Bronchial epithelial cell (primary cell): ENCODE measurements around the gene INS. TPM values are rescaled to one million over a fixed set of nuclear protein-coding genes. Genes with fewer than 3 reads are reported as not detected.
"Not testable (repeated sequence)": the region's sequence is repeated elsewhere in the genome, so short reads cannot be mapped to it uniquely, and the experiment has no call there.

Source experiments
- DNase-seq: peaks from one replicate; pipeline ENCODE4 v3.0.0-alpha.2; 2010; ENCODE audit warnings: low read depth
- FAIRE-seq: peaks from 2 replicates; lab custom pipeline; 2011; peaks lifted over from hg19 to GRCh38; lab: Jason Lieb, UNC
- H3K27me3 ChIP-seq: 2 replicates; pipeline ENCODE4 v1.5.1; 2011; ENCODE audit warnings: low read length; ENCODE audit not compliant: control insufficient read depth, insufficient read depth
- H3K36me3 ChIP-seq: 2 replicates; pipeline ENCODE4 v1.5.1; 2011; ENCODE audit warnings: low read length; ENCODE audit not compliant: control insufficient read depth, insufficient read depth
- H3K4me3 ChIP-seq: 2 replicates; pipeline ENCODE4 v1.5.1; 2011; ENCODE audit warnings: mild to moderate bottlenecking, low read depth, low read length, control low read depth
- total RNA-seq: library from RNA; depleted of rRNA; stranded (reverse); fragments of >200 nt; gene quantifications from 2 replicates; pipeline ENCODE4 v1.2.1, GENCODE V29; 2014
- TF ChIP-seq, protein P1 (sequence below): IDR thresholded peaks from 2 replicates; pipeline ENCODE4 v1.5.1; 2011; ENCODE audit warnings: mild to moderate bottlenecking, moderate library complexity, low read length, control low read depth, inconsistent platforms; ENCODE audit not compliant: insufficient read depth, severe bottlenecking

Gene INS
- total RNA-seq, 1 donor from 2014 or later = not detected

DNA sequence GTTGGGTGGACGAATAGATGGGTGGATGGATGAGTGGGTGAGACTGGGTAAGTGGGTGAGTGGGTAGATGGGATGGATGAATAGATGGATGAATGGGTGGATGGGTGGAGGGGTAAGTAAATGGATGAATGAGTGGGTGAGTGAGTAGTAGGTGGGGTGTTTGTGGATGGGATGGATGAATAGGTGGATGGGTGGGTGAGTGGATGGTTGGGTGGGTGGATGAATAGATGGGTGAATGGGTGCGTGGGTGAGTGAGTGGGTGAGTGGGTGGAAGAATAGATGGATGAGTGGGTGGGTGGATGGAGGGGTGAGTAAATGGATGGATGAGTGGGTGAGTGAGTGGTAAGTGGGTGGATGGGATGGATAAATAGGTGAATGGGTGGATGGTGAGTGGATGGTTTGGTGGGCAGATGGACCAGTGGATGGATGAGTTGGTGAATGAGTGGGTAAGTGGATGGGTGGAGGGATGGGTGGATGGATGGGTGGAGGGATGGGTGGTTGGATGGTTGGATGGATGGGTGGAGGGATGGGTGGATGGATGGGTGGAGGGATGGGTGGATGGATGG lies 34.4 kb downstream of the INS start:
- FAIRE-seq (no peak), DNase-seq (no peak)
- H3K27me3 ChIP-seq = peaks cover 6% of the 10 kb centered on the region
- TF ChIP-seq, protein P1, sequence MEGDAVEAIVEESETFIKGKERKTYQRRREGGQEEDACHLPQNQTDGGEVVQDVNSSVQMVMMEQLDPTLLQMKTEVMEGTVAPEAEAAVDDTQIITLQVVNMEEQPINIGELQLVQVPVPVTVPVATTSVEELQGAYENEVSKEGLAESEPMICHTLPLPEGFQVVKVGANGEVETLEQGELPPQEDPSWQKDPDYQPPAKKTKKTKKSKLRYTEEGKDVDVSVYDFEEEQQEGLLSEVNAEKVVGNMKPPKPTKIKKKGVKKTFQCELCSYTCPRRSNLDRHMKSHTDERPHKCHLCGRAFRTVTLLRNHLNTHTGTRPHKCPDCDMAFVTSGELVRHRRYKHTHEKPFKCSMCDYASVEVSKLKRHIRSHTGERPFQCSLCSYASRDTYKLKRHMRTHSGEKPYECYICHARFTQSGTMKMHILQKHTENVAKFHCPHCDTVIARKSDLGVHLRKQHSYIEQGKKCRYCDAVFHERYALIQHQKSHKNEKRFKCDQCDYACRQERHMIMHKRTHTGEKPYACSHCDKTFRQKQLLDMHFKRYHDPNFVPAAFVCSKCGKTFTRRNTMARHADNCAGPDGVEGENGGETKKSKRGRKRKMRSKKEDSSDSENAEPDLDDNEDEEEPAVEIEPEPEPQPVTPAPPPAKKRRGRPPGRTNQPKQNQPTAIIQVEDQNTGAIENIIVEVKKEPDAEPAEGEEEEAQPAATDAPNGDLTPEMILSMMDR = no peak
- no peaks in the 10 kb centered on the region for H3K36me3 ChIP-seq
- no peak overlapping the region for H3K4me3 ChIP-seq

DNA sequence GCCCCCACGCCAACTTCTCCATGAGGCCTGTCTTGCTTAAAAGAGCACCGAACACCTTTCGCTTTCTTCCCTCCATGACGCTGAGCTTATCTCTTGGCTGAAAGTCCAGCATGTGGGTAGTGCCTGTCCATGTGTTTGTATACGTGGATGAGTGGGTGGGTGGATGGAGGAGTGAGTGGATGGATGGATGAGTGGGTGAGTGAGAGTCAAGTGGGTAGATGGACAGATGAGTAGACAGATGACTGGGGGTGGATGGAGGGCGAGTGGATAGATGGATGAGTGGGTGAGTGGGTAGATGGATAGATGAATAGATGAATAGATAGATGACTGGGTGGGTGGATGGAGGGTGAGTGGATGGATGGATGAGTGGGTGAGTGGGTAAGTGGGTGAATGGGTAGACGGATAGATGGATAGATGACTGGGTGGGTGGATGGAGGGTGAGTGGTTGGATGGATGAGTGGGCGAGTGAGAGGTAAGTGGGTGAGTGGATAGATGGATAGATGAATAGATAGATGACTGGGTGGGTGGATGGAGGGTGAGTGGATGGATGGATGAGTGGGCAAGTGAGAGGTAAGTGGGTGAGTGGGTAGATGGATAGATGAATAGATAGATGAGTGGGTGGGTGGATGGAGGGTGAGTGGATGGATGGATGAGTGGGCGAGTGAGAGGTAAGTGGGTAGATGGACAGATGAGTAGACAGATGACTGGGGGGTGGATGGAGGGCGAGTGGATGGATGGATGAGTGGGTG lies 36.1 kb downstream of the INS start:
- H3K4me3 ChIP-seq, H3K36me3 ChIP-seq, DNase-seq: not testable (repeated sequence)
- peak; percentile 64 for FAIRE-seq
- peaks cover 11% of the 10 kb centered on the region for H3K27me3 ChIP-seq

- DNase-seq (no peak), FAIRE-seq (peak; percentile 23)
- TF ChIP-seq, protein P1 = no peak
- Histone ChIP-seq H3K4me3 (no peak overlapping the region), H3K27me3 (peaks cover 12% of the 10 kb centered on the region), H3K36me3 (no peaks in the 10 kb centered on the region)
Observed at GRCh38 chr11:2123628-2123960, 37.4 kb downstream of the INS start.

DNA sequence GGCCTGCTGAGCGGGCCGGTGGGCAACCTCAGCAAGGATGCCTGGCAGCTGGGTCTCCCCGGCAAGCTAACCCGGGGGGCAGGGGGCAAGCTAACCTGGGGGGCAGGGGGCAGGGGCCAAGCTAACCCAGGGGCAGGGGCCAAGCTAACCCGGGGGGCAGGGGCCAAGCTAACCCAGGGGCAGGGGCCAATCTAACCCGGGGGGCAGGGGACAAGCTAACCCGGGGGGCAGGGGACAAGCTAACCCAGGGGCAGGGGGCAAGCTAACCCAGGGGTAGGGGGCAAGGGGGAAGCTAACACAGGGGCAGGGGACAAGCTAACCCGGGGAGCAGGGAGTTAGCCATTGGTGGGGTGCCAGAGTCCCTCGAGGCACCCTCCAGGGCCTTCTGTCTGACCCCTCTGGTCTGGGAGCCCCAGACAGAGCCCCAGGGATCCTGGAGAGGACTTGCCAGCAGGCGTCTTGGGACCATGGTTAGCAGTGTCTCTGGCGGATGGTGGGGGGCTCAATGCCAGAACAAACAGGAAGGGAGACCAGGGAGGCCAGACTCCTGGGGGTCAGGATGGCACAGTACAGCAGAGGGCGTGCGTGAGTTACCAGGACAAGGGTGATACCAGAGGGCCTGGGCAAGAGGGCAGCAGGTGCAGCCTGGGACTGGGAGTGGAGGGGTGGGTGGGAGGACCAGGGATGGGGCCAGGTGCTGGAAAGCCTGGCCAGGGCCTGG lies 37.9 kb downstream of the INS start:
- DNase-seq (no peak), FAIRE-seq (no peak)
- Histone ChIP-seq H3K36me3 (no peaks in the 10 kb centered on the region), H3K27me3 (peaks cover 12% of the 10 kb centered on the region), H3K4me3 (no peak overlapping the region)
- TF ChIP-seq, protein P1 = no peak

DNA sequence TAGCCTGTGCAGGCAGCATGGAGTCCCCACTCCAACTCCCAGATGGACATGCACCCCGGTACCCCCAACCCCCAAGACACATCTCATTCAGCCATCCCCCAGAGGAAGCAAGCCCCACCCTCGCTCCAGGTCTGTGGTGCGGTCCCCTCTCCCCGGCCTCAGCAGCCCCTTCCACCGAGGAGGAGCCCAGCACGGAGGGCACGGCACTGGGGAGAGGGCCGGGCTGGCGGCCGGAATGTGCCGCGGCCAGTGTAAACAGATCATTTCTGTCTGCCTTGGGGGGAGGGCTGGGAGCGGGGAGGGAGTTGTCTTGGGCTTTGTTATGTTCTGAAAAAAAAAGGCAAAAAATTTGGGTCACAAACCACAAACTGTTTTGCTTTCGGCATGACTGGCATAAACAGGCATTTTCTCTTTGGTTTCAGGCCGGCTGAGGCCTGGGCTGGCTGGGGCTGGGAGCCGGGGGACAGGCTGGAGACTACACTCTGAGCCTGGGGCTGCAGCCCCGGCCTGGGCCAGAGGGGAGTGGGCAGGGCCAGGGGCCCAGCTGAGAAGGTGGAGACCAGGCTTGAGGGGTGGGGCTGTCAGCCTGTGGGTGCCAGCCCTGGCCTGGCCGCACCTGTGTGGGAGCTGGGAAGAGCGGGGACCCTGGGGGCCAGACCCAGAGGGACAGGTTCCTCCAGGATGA lies 38.6 kb downstream of the INS start:
- FAIRE-seq (no peak), DNase-seq (no peak)
- TF ChIP-seq, protein P1 = no peak
- Histone ChIP-seq H3K27me3 (peaks cover 12% of the 10 kb centered on the region), H3K36me3 (no peaks in the 10 kb centered on the region), H3K4me3 (no peak overlapping the region)
